ENCODE results near the gene NUDT14. TPM values are rescaled to one million over a fixed set of nuclear protein-coding genes. Genes with fewer than 3 reads are reported as not detected.

NUDT14 gene
- total RNA-seq, 1 experiment from 2014 or later: 26.1 TPM

DNA sequence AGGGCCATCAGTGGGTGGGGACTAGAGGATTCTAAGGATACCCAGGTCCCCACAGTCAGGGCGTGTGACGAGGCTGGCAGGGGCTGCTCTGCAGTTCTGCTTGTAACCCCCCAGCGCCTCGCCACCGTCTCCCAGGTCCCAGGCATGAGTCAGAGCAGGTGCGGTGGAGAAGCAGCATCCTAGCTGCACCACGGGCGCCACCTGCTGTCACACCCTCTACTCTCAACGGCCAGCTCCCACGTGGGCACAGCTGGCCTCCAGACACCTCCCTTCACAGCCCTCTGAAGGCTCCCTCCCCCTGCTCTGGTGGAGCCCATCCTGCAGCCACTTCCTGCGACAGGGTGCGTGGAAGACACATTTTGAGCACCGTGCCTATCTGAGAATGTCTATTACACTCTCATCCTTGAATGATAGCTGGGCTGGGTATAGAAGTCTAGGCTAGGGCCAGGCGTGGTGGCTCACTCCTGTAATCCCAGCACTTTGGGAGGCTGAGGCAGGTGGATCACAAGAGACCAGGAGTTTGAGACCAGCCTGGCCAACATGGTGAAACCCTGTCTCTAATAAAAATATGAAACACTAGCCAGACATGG lies 6.9 kb upstream of the NUDT14 start:
- TF ChIP-seq, protein P1, sequence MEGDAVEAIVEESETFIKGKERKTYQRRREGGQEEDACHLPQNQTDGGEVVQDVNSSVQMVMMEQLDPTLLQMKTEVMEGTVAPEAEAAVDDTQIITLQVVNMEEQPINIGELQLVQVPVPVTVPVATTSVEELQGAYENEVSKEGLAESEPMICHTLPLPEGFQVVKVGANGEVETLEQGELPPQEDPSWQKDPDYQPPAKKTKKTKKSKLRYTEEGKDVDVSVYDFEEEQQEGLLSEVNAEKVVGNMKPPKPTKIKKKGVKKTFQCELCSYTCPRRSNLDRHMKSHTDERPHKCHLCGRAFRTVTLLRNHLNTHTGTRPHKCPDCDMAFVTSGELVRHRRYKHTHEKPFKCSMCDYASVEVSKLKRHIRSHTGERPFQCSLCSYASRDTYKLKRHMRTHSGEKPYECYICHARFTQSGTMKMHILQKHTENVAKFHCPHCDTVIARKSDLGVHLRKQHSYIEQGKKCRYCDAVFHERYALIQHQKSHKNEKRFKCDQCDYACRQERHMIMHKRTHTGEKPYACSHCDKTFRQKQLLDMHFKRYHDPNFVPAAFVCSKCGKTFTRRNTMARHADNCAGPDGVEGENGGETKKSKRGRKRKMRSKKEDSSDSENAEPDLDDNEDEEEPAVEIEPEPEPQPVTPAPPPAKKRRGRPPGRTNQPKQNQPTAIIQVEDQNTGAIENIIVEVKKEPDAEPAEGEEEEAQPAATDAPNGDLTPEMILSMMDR (IDR thresholded peaks at IDR 0.05; ENCODE audit: unreplicated experiment): peak; percentile 25
- Mint-ChIP-seq H3K4me3 (ENCODE audit: unreplicated experiment) (no peak overlapping the region), H3K27me3 (ENCODE audit: insufficient read depth, unreplicated experiment) (peaks cover 47% of the 10 kb centered on the region), H3K9me3 (ENCODE audit: unreplicated experiment) (no peaks in the 10 kb centered on the region), H3K36me3 (ENCODE audit: insufficient read depth, unreplicated experiment) (no peaks in the 10 kb centered on the region), H3K27ac (ENCODE audit: low read depth, unreplicated experiment) (no peak overlapping the region), H3K4me1 (ENCODE audit: insufficient read depth, unreplicated experiment) (no peaks in the 10 kb centered on the region)
- CTCF ChIA-PET: interaction anchor here (0.6 to 0.9 kb wide), 3 partner anchors 20 to 293 kb away, joined by 3 read pairs; no protein-coding TSS in a partner anchor
- no peak for DNase-seq (ENCODE audit: unreplicated experiment)
- POLR2A ChIA-PET: no interaction called here
- no TSS peak for BruUV-seq (replicated peaks)
- intact Hi-C loops (cut with micrococcal nuclease): no loop called here

DNA sequence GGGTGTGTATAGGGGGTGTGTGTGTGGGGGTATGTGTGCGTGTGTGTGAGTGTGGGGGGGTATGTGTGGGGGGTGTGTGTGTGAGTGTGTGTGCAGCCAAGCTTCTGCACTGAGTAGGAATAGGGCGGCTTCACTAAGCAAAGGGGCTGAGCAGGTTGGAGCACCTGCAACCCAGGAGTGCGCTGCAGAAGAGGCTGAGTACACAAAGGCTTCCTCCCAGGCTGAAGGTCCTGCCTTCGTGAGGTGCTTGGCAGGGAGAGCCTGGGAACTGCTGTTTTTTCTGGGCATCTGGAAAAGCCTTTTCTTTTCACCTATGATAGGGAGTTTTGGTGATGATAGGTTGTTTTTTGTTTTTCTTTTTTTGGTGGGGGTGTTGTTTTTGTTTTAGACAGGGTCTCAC lies 6.0 kb upstream of the NUDT14 start:
- peaks cover 47% of the 10 kb centered on the region for H3K27me3 Mint-ChIP-seq (ENCODE audit: insufficient read depth, unreplicated experiment)

DNA sequence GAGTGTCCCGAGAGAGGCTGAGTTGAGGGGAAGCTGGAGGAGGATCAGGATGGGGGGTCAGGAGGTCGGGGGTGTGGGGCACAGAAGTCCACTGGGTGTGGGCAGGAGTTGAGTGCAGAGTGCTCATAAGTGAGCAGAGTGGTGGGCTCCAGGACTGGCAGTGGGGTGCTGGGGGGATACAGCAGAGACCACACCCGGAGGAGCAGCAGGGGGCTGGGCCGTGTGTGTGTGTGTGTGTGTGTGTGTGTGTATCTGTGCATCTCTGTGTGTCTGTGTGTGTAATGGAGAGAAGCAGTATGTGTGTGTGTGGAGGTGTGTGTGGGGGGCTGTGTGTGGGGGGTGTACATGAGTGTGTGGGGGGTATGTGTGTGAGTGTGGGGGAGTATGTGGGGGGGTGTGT lies 4.9 kb upstream of the NUDT14 start:
- no peaks in the 10 kb centered on the region for H3K4me1 Mint-ChIP-seq (ENCODE audit: insufficient read depth, unreplicated experiment)
- intact Hi-C loops (cut with micrococcal nuclease): no loop called here
- DNase-seq (ENCODE audit: unreplicated experiment): no peak
- TF ChIP-seq, protein P1 (IDR thresholded peaks at IDR 0.05; ENCODE audit: unreplicated experiment): no peak
- ChIA-PET POLR2A (no interaction called here), CTCF (interaction anchor here (0.6 kb wide), 1 partner anchor 46 kb away, joined by 5 read pairs; no protein-coding TSS in a partner anchor)
- H3K9me3 Mint-ChIP-seq (ENCODE audit: unreplicated experiment): no peaks in the 10 kb centered on the region
- peaks cover 47% of the 10 kb centered on the region for H3K27me3 Mint-ChIP-seq (ENCODE audit: insufficient read depth, unreplicated experiment)
- BruUV-seq (replicated peaks): no TSS peak
- H3K36me3 Mint-ChIP-seq (ENCODE audit: insufficient read depth, unreplicated experiment): no peaks in the 10 kb centered on the region
- H3K4me3 Mint-ChIP-seq (ENCODE audit: unreplicated experiment): no peak overlapping the region
- no peak overlapping the region for H3K27ac Mint-ChIP-seq (ENCODE audit: low read depth, unreplicated experiment)

More for the DNA sequence above, 6.0 kb upstream of the NUDT14 start:
- ChIA-PET CTCF (no interaction called here), POLR2A (no interaction called here)
- BruUV-seq (replicated peaks): no TSS peak
- H3K36me3 Mint-ChIP-seq (ENCODE audit: insufficient read depth, unreplicated experiment): no peaks in the 10 kb centered on the region
- H3K4me3 Mint-ChIP-seq (ENCODE audit: unreplicated experiment): no peak overlapping the region
- TF ChIP-seq, protein P1 (IDR thresholded peaks at IDR 0.05; ENCODE audit: unreplicated experiment): no peak
- H3K4me1 Mint-ChIP-seq (ENCODE audit: insufficient read depth, unreplicated experiment): no peaks in the 10 kb centered on the region
- H3K9me3 Mint-ChIP-seq (ENCODE audit: unreplicated experiment): no peaks in the 10 kb centered on the region
- no peak for DNase-seq (ENCODE audit: unreplicated experiment)
- intact Hi-C loops (cut with micrococcal nuclease): no loop called here
- no peak overlapping the region for H3K27ac Mint-ChIP-seq (ENCODE audit: low read depth, unreplicated experiment)

DNA sequence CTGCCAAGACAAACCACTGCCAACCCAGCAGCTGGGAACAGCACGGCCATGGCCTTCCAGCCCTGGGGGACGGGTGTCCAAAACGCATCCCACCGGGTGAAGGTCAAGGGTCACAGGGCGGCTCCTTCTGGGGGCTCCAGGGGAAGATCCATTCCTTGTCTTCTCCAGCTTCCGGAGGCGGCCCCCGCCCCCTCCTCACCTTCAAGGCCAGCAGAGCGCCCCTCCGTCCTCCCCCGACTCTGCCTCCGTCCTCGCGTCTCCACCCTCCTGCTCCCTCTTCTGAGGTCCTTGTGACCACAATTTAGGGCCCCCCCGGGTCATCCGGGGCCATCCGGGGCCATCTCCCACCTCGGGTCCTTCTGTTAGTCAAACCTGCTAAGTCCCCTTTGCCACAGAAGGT lies 3.9 kb upstream of the NUDT14 start:
- POLR2A ChIA-PET: no interaction called here
- intact Hi-C loops (cut with micrococcal nuclease): no loop called here
- CTCF ChIA-PET: no interaction called here

More for the DNA sequence above, 3.9 kb upstream of the NUDT14 start:
- peaks cover 37% of the 10 kb centered on the region for H3K27me3 Mint-ChIP-seq (ENCODE audit: insufficient read depth, unreplicated experiment)
- BruUV-seq (replicated peaks): no TSS peak
- no peak overlapping the region for H3K27ac Mint-ChIP-seq (ENCODE audit: low read depth, unreplicated experiment)
- H3K4me1 Mint-ChIP-seq (ENCODE audit: insufficient read depth, unreplicated experiment): no peaks in the 10 kb centered on the region
- no peaks in the 10 kb centered on the region for H3K9me3 Mint-ChIP-seq (ENCODE audit: unreplicated experiment)
- H3K36me3 Mint-ChIP-seq (ENCODE audit: insufficient read depth, unreplicated experiment): no peaks in the 10 kb centered on the region
- DNase-seq (ENCODE audit: unreplicated experiment): no peak
- TF ChIP-seq, protein P1 (IDR thresholded peaks at IDR 0.05; ENCODE audit: unreplicated experiment): no peak
- no peak overlapping the region for H3K4me3 Mint-ChIP-seq (ENCODE audit: unreplicated experiment)
